Measurements from ENCODE around the gene TTYH3. TPM values are rescaled to one million over a fixed set of nuclear protein-coding genes. Genes with fewer than 3 reads are reported as not detected.

The TTYH3 gene
- total RNA-seq, 4 donors from 2014 or later, result 3.8 to 47.2 (median 25.2) TPM

GRCh38 chr7:2644220-2644561 lies 12.4 kb downstream of the TTYH3 start:
- Histone ChIP-seq H3K9me3 (no peaks in the 10 kb centered on the region), H3K4me1 (peaks cover 0 to 12% of the 10 kb centered on the region in 2 donors), H3K27ac (no peak overlapping the region), H3K27me3 (no peaks in the 10 kb centered on the region), H3K4me3 (no peak overlapping the region), H3K36me3 (no peaks in the 10 kb centered on the region)
- DNase-seq, result no peak
- intact Hi-C loops (cut with DNase I; ENCODE audit: low total_unique reads), result no loop called here
- no peak for TF ChIP-seq POLR2A (IDR thresholded peaks at IDR 0.05)
- TF ChIP-seq CTCF (IDR thresholded peaks at IDR 0.05), result no peak

GRCh38 chr7:2644562-2645273 lies 12.9 kb downstream of the TTYH3 start:
- TF ChIP-seq POLR2A (IDR thresholded peaks at IDR 0.05) (no peak), CTCF (IDR thresholded peaks at IDR 0.05) (no peak)
- Histone ChIP-seq H3K36me3 (no peaks in the 10 kb centered on the region), H3K4me1 (peaks cover 0 to 12% of the 10 kb centered on the region in 2 donors), H3K27me3 (no peaks in the 10 kb centered on the region), H3K4me3 (no peak overlapping the region), H3K9me3 (no peaks in the 10 kb centered on the region), H3K27ac (no peak overlapping the region)
- intact Hi-C loops (cut with DNase I; ENCODE audit: low total_unique reads), result no loop called here
- DNase-seq, result peak in 1 of 2 donors; percentile 28

GRCh38 chr7:2645274-2645868 lies 13.6 kb downstream of the TTYH3 start:
- H3K27ac ChIP-seq, result no peak overlapping the region
- intact Hi-C loops (cut with DNase I; ENCODE audit: low total_unique reads), result no loop called here
- H3K4me1 ChIP-seq, result peaks cover 0 to 12% of the 10 kb centered on the region in 2 donors
- H3K9me3 ChIP-seq, result no peaks in the 10 kb centered on the region
- no peaks in the 10 kb centered on the region for H3K36me3 ChIP-seq
- no peak for DNase-seq
- TF ChIP-seq CTCF (IDR thresholded peaks at IDR 0.05), result no peak
- no peak for TF ChIP-seq POLR2A (IDR thresholded peaks at IDR 0.05)
- H3K4me3 ChIP-seq, result no peak overlapping the region
- no peaks in the 10 kb centered on the region for H3K27me3 ChIP-seq

- H3K36me3 ChIP-seq, result no peaks in the 10 kb centered on the region
- no peak overlapping the region for H3K27ac ChIP-seq
- peaks cover 0 to 3% of the 10 kb centered on the region in 2 donors for H3K4me1 ChIP-seq
- TF ChIP-seq CTCF (IDR thresholded peaks at IDR 0.05), result no peak
- no peak for TF ChIP-seq POLR2A (IDR thresholded peaks at IDR 0.05)
- H3K27me3 ChIP-seq, result no peaks in the 10 kb centered on the region
- no peak overlapping the region for H3K4me3 ChIP-seq
- intact Hi-C loops (cut with DNase I; ENCODE audit: low total_unique reads), result no loop called here
- H3K9me3 ChIP-seq, result no peaks in the 10 kb centered on the region
- no peak for DNase-seq
Observed at GRCh38 chr7:2646336-2646679, 14.5 kb downstream of the TTYH3 start.

- DNase-seq, result no peak
- H3K36me3 ChIP-seq, result no peaks in the 10 kb centered on the region
- H3K4me1 ChIP-seq, result peaks cover 0 to 1% of the 10 kb centered on the region in 2 donors
- TF ChIP-seq POLR2A (IDR thresholded peaks at IDR 0.05) (no peak), CTCF (IDR thresholded peaks at IDR 0.05) (no peak)
- intact Hi-C loops (cut with DNase I; ENCODE audit: low total_unique reads), result no loop called here
- no peaks in the 10 kb centered on the region for H3K27me3 ChIP-seq
- no peaks in the 10 kb centered on the region for H3K9me3 ChIP-seq
- H3K27ac ChIP-seq, result no peak overlapping the region
- H3K4me3 ChIP-seq, result no peak overlapping the region
Observed at GRCh38 chr7:2646680-2647571, 15.1 kb downstream of the TTYH3 start.

Data from uterus (tissue), 4 donors.